Endothelial cell of umbilical vein (primary cell): ENCODE measurements around the gene TRAPPC12. TPM values are rescaled to one million over a fixed set of nuclear protein-coding genes. Genes with fewer than 3 reads are reported as not detected.

Experiments used
- BruUV-seq: library from RNA; stranded (reverse); fragments of 400-500 nt; replicated peaks from 2 replicates; lab custom pipeline; 2021; lab: Mats Ljungman, UMichigan
- CTCF ChIA-PET: fragments of 300-600, 350-600 bp; sonication (Branson Sonifier 250); formaldehyde crosslinking; loops from one replicate; lab custom pipeline; 2021; ENCODE audit warnings: antibody characterized with exemption, inconsistent platforms; lab: Charles Lee
- POLR2A ChIA-PET: fragments of 300-600, 350-600 bp; sonication (Branson Sonifier 250); formaldehyde crosslinking; loops from one replicate; lab custom pipeline; 2021; ENCODE audit warnings: antibody characterized with exemption, inconsistent platforms; lab: Charles Lee
- DNase-seq: peaks from one replicate; pipeline ENCODE4 v3.0.0-alpha.2; 2011; ENCODE audit warnings: low read depth, low spot score
- FAIRE-seq: peaks from 2 replicates; lab custom pipeline; 2011; peaks lifted over from hg19 to GRCh38; lab: Jason Lieb, UNC
- H2AFZ ChIP-seq: 2 replicates; pipeline ENCODE4 v1.6.0; 2012; ENCODE audit warnings: low read depth, low read length, control low read depth, inconsistent platforms
- H3K27ac ChIP-seq: 2 replicates; pipeline ENCODE4 v1.5.1; 2011; ENCODE audit warnings: low read depth, mild to moderate bottlenecking, control low read depth, low read length, moderate library complexity; ENCODE audit not compliant: insufficient read depth
- H3K27me3 ChIP-seq, 2 experiments: 2 replicates each; pipeline versions ENCODE4 v1.6.0 to v1.6.1; 2011; ENCODE audit warnings: low read length in 2 of 2, mixed read lengths in 1 of 2; ENCODE audit not compliant: control insufficient read depth in 2 of 2, insufficient read depth in 2 of 2
- H3K36me3 ChIP-seq, 2 experiments: 2 replicates in 1 of 2; 3 replicates in 1 of 2; pipeline ENCODE4 v1.5.1; 2011; ENCODE audit warnings: low read length in 2 of 2, mild to moderate bottlenecking in 1 of 2, moderate library complexity in 1 of 2; ENCODE audit not compliant: control insufficient read depth in 2 of 2, insufficient read depth in 2 of 2; ENCODE audit errors: extremely low read depth in 1 of 2
- H3K4me1 ChIP-seq: 3 replicates; pipeline ENCODE4 v1.5.1; 2011; ENCODE audit warnings: mild to moderate bottlenecking, low read length; ENCODE audit not compliant: control insufficient read depth, insufficient read depth; ENCODE audit errors: extremely low read depth
- H3K4me2 ChIP-seq: 2 replicates; pipeline ENCODE4 v1.6.1; 2011; ENCODE audit warnings: low read length, control low read depth, mixed read lengths; ENCODE audit not compliant: insufficient read depth
- H3K4me3 ChIP-seq, 3 experiments: fragments of 200-600 bp in 1 of 3; sonication (generic), shearing (Covaris generic) in 1 of 3; replicated peaks in 1 of 3; 2 replicates each; pipeline ENCODE4 v1.5.1; 2011 to 2016; ENCODE audit warnings: control low read depth in 3 of 3, low read length in 3 of 3, mild to moderate bottlenecking in 2 of 3, inconsistent platforms in 1 of 3, low read depth in 1 of 3, moderate library complexity in 1 of 3; ENCODE audit not compliant: insufficient read depth in 1 of 3
- H3K79me2 ChIP-seq: 2 replicates; pipeline ENCODE4 v1.6.0; 2012; ENCODE audit warnings: low read length, inconsistent platforms; ENCODE audit not compliant: control insufficient read depth, insufficient read depth
- H3K9ac ChIP-seq: replicated peaks from 2 replicates; pipeline ENCODE3; 2011; ENCODE audit warnings: low read length, control low read depth; ENCODE audit not compliant: insufficient read depth; ENCODE audit errors: extremely low read depth
- H3K9me1 ChIP-seq: replicated peaks from 3 replicates; pipeline ENCODE4 v1.6.0; 2011; ENCODE audit warnings: mild to moderate bottlenecking, low read length; ENCODE audit not compliant: control insufficient read depth, insufficient read depth; ENCODE audit errors: extremely low read depth
- H3K9me3 ChIP-seq: replicated peaks from 2 replicates; pipeline ENCODE4 v1.5.1; 2012; ENCODE audit warnings: low read length, inconsistent platforms; ENCODE audit not compliant: control insufficient read depth, insufficient read depth
- H4K20me1 ChIP-seq: replicated peaks from 2 replicates; pipeline ENCODE3; 2011; ENCODE audit warnings: mild to moderate bottlenecking, low read length; ENCODE audit not compliant: control insufficient read depth, insufficient read depth; ENCODE audit errors: extremely low read depth
- CTCF ChIP-seq, 2 donors: IDR thresholded peaks; 1 replicate in 1 of 2; 2 replicates in 1 of 2; pipeline ENCODE4 v1.5.1; 2011; ENCODE audit warnings: low read length in 2 of 2, mild to moderate bottlenecking in 2 of 2, moderate library complexity in 2 of 2, control low read depth in 1 of 2, inconsistent platforms in 1 of 2, low read depth in 1 of 2; ENCODE audit not compliant: insufficient read depth in 1 of 2; ENCODE audit errors: extremely low read depth in 1 of 2
- EZH2 ChIP-seq: IDR thresholded peaks from 2 replicates; pipeline ENCODE4 v1.6.1; 2012; ENCODE audit warnings: borderline replicate concordance, low read depth, mild to moderate bottlenecking, moderate library complexity, low read length, inconsistent platforms; ENCODE audit not compliant: severe bottlenecking
- FOS ChIP-seq: IDR thresholded peaks from 2 replicates; pipeline ENCODE4 v1.6.1; 2011; ENCODE audit warnings: mild to moderate bottlenecking, low read length, moderate library complexity, borderline replicate concordance; ENCODE audit not compliant: insufficient read depth
- JUN ChIP-seq: IDR thresholded peaks from 2 replicates; pipeline ENCODE4 v1.6.1; 2011; ENCODE audit warnings: borderline replicate concordance, low read depth; ENCODE audit not compliant: insufficient read length, insufficient read depth
- MAX ChIP-seq: IDR thresholded peaks from 2 replicates; pipeline ENCODE4 v1.6.1; 2011; ENCODE audit not compliant: insufficient read depth, insufficient read length
- MYC ChIP-seq: IDR thresholded peaks from one replicate; pipeline ENCODE4 v1.6.1; 2011; ENCODE audit warnings: mild to moderate bottlenecking, low read depth, low read length
- POLR2A ChIP-seq: IDR thresholded peaks from 2 replicates; pipeline ENCODE4 v1.6.1; 2012; ENCODE audit warnings: low read depth, mild to moderate bottlenecking, control low read depth, low read length
- POLR2AphosphoS5 ChIP-seq: IDR thresholded peaks from 2 replicates; pipeline ENCODE4 v1.6.1; 2012; ENCODE audit warnings: low read depth, mild to moderate bottlenecking, control low read depth, low read length, moderate library complexity; ENCODE audit not compliant: insufficient read depth
- dilution Hi-C: fragments of 300-500 bp; cut with MboI; formaldehyde crosslinking; loops from one replicate; pipeline ENCODE4 v1.15.0; 2019; ENCODE audit warnings: low sequenced_read_pairs; ENCODE audit not compliant: extremely low pct_ligation_motif_present
- intact Hi-C: fragments of 100-400 bp; cut with micrococcal nuclease; formaldehyde crosslinking; loops from one replicate; pipeline ENCODE4 v1.10.0; 2022
- polyA plus RNA-seq, 4 experiments: library from polyadenylated mRNA; depleted of rRNA in 3 of 4; stranded (reverse) in 3 of 4; unstranded in 1 of 4; fragments of >200 nt; gene quantifications; 2 replicates each; pipeline versions ENCODE4 v1.2.1 to v1.2.3, GENCODE V29; 2011 to 2012; ENCODE audit warnings: missing spikeins in 1 of 4
- total RNA-seq: library from RNA; stranded (reverse); gene quantifications from 2 replicates; pipeline ENCODE4 v1.2.3, GENCODE V29; 2021

Gene TRAPPC12
- total and polyA plus RNA-seq, 2 donors (not counting 3 experiments of a cell fraction or from before 2014, with no cell fraction given), result 47.5 to 81.5 TPM

- H3K79me2 ChIP-seq, result no peaks in the 10 kb centered on the region
- H3K4me1 ChIP-seq, result no peaks in the 10 kb centered on the region
- DNase-seq (peak; percentile 63), FAIRE-seq (peak; percentile 70)
- no peak overlapping the region for H2AFZ ChIP-seq
- H3K9me3 ChIP-seq, result no peaks in the 10 kb centered on the region
- no peak overlapping the region for H3K27ac ChIP-seq
- intact Hi-C loops, result loop anchor here (1.0 to 2.0 kb wide), 4 partner anchors 37 to 228 kb away; no protein-coding TSS in a partner anchor
- H4K20me1 ChIP-seq, result no peaks in the 10 kb centered on the region
- no peak overlapping the region for H3K9ac ChIP-seq
- H3K36me3 ChIP-seq, result peaks cover 3 to 16% of the 10 kb centered on the region in 2 experiments
- no peaks in the 10 kb centered on the region for H3K27me3 ChIP-seq
- dilution Hi-C loops, result no loop called here
- no peak overlapping the region for H3K4me3 ChIP-seq
- no TSS peak for BruUV-seq
- H3K9me1 ChIP-seq, result no peaks in the 10 kb centered on the region
- ChIA-PET POLR2A (no interaction called here), CTCF (interaction anchor here (0.6 to 3.0 kb wide), 31 partner anchors 10 to 229 kb away, joined by 3 to 72 read pairs (median 4); partner anchors contain the start of gene RNASEH1)
- no peak overlapping the region for H3K4me2 ChIP-seq
- TF ChIP-seq EZH2, result no peak
- no peak for TF ChIP-seq JUN
- no peak for TF ChIP-seq MAX
- TF ChIP-seq POLR2AphosphoS5, result no peak
- TF ChIP-seq CTCF (IDR thresholded peaks at IDR 0.05; ENCODE audit: extremely low read depth in 1 of 2, insufficient read depth in 1 of 2, low read depth in 1 of 2, low read length in 2 of 2), result peak; percentile 91 to 99
- TF ChIP-seq MYC, result no peak
- TF ChIP-seq FOS, result no peak
- TF ChIP-seq POLR2A, result no peak
These were observed 44.1 kb downstream of the TRAPPC12 start for GRCh38 chr2:3423492-3424170.
